IMR-90 (cell line): ENCODE measurements around the gene PRAME. TPM values are rescaled to one million over a fixed set of nuclear protein-coding genes. Genes with fewer than 3 reads are reported as not detected.

Experiments
- ATAC-seq: fragments of 200-7000 bp; cut with Tn5 transposase; 2 replicates; pipeline ENCODE4 v1.9.1; 2020; ENCODE audit warnings: low read depth, mild to moderate bottlenecking, moderate library complexity
- BruUV-seq: library from RNA; stranded (reverse); fragments of 400-500 nt; replicated peaks from 2 replicates; lab custom pipeline; 2021; lab: Mats Ljungman, UMichigan
- CTCF ChIA-PET: fragments of 300-600 bp; formaldehyde crosslinking; extraction: SDS; loops from one replicate; lab custom pipeline; 2021; ENCODE audit warnings: antibody characterized with exemption; lab: Yijun Ruan, JAX
- POLR2A ChIA-PET: fragments of 300-600 bp; sonication (Branson Sonifier 250); formaldehyde crosslinking; loops from one replicate; lab custom pipeline; 2022; ENCODE audit warnings: antibody characterized with exemption; ENCODE audit not compliant: unreplicated experiment; lab: Charles Lee
- DNase-seq: peaks from one replicate; pipeline ENCODE4 v3.0.0; 2013
- H2AFZ ChIP-seq: replicated peaks from 2 replicates; pipeline ENCODE3; 2013; ENCODE audit warnings: low read length, mild to moderate bottlenecking; ENCODE audit not compliant: poor library complexity
- H2AK5ac ChIP-seq: 2 replicates; pipeline ENCODE4 v1.6.1; 2013; ENCODE audit warnings: low read depth, low read length, inconsistent platforms
- H2AK9ac ChIP-seq: replicated peaks from 2 replicates; pipeline ENCODE3; 2013; ENCODE audit warnings: mild to moderate bottlenecking, low read depth, low read length, moderate library complexity; ENCODE audit not compliant: poor library complexity
- H2BK120ac ChIP-seq: 2 replicates; pipeline ENCODE4 v1.6.1; 2013; ENCODE audit warnings: low read depth, low read length, inconsistent platforms
- H2BK15ac ChIP-seq: 3 replicates; pipeline ENCODE4 v1.6.1; 2013; ENCODE audit warnings: low read depth, low read length, inconsistent platforms
- H2BK20ac ChIP-seq: 2 replicates; pipeline ENCODE4 v1.6.1; 2013; ENCODE audit warnings: low read depth, mild to moderate bottlenecking, inconsistent platforms, low read length, moderate library complexity
- H2BK5ac ChIP-seq: 2 replicates; pipeline ENCODE4 v1.6.1; 2013; ENCODE audit warnings: mild to moderate bottlenecking, low read depth, low read length, inconsistent platforms; ENCODE audit not compliant: poor library complexity, severe bottlenecking
- H3K14ac ChIP-seq: replicated peaks from 2 replicates; pipeline ENCODE4 v1.6.1; 2013; ENCODE audit warnings: low read depth, low read length, inconsistent platforms
- H3K18ac ChIP-seq: 2 replicates; pipeline ENCODE4 v1.6.1; 2013; ENCODE audit warnings: low read depth, low read length, control low read depth
- H3K23ac ChIP-seq: 2 replicates; pipeline ENCODE4 v1.6.1; 2013; ENCODE audit warnings: low read depth, low read length, inconsistent platforms
- H3K27ac ChIP-seq: 2 replicates; pipeline ENCODE4 v1.5.1; 2013; ENCODE audit warnings: mild to moderate bottlenecking, control low read depth, low read length; ENCODE audit not compliant: insufficient read depth
- H3K27me3 ChIP-seq: 2 replicates; pipeline ENCODE4 v1.6.1; 2013; ENCODE audit warnings: low read length; ENCODE audit not compliant: control insufficient read depth, insufficient read depth
- H3K36me3 ChIP-seq: 2 replicates; pipeline ENCODE4 v1.6.1; 2013; ENCODE audit warnings: low read length, mixed read lengths; ENCODE audit not compliant: control insufficient read depth, insufficient read depth
- H3K4ac ChIP-seq: 2 replicates; pipeline ENCODE4 v1.6.1; 2013; ENCODE audit warnings: low read depth, low read length, inconsistent platforms
- H3K4me1 ChIP-seq: 2 replicates; pipeline ENCODE4 v1.6.1; 2013; ENCODE audit warnings: low read length, mixed read lengths; ENCODE audit not compliant: control insufficient read depth, insufficient read depth
- H3K4me2 ChIP-seq: 2 replicates; pipeline ENCODE4 v1.6.1; 2013; ENCODE audit warnings: low read depth, mild to moderate bottlenecking, control low read depth, low read length, moderate library complexity
- H3K4me3 ChIP-seq: 2 replicates; pipeline ENCODE4 v1.5.1; 2013; ENCODE audit warnings: low read depth, mild to moderate bottlenecking, control low read depth, low read length, moderate library complexity; ENCODE audit not compliant: insufficient read depth
- H3K56ac ChIP-seq: 2 replicates; pipeline ENCODE4 v1.6.1; 2013; ENCODE audit warnings: low read length, inconsistent platforms; ENCODE audit not compliant: insufficient read depth; ENCODE audit errors: extremely low read depth
- H3K79me1 ChIP-seq, 2 experiments: 2 replicates each; pipeline ENCODE4 v1.6.1; 2013; ENCODE audit warnings: low read length in 2 of 2, inconsistent platforms in 1 of 2, low read depth in 1 of 2
- H3K9ac ChIP-seq: 2 replicates; pipeline ENCODE4 v1.6.1; 2013; ENCODE audit warnings: low read depth, low read length, control low read depth
- H3K9me1 ChIP-seq: 2 replicates; pipeline ENCODE4 v1.6.1; 2013; ENCODE audit warnings: low read length, inconsistent platforms; ENCODE audit not compliant: insufficient read depth
- H3K9me3 ChIP-seq: 2 replicates; pipeline ENCODE4 v1.6.1; 2013; ENCODE audit warnings: low read length; ENCODE audit not compliant: control insufficient read depth, insufficient read depth
- H4K20me1 ChIP-seq: 2 replicates; pipeline ENCODE4 v1.6.1; 2013; ENCODE audit warnings: low read length, inconsistent platforms; ENCODE audit not compliant: insufficient read depth
- H4K5ac ChIP-seq: 2 replicates; pipeline ENCODE4 v1.6.1; 2013; ENCODE audit warnings: mild to moderate bottlenecking, low read depth, low read length, control low read depth
- H4K8ac ChIP-seq, 2 experiments: 2 replicates each; pipeline ENCODE4 v1.6.1; 2013; ENCODE audit warnings: low read depth in 2 of 2, low read length in 2 of 2, control low read depth in 1 of 2, inconsistent platforms in 1 of 2
- H4K91ac ChIP-seq: 2 replicates; pipeline ENCODE4 v1.6.1; 2013; ENCODE audit warnings: low read depth, low read length, inconsistent platforms; ENCODE audit not compliant: insufficient read depth
- CEBPB ChIP-seq: IDR thresholded peaks from 2 replicates; pipeline ENCODE4 v1.6.1; 2012; ENCODE audit warnings: low read depth, low read length, improper control_type of control experiment
- CHD1 ChIP-seq: IDR thresholded peaks from 2 replicates; pipeline ENCODE4 v1.6.1; 2012; ENCODE audit warnings: low read depth, low read length, improper control_type of control experiment
- FOS ChIP-seq: fragments of 150-350 bp; IDR thresholded peaks from 2 replicates; pipeline ENCODE4 v1.6.1; 2016; ENCODE audit warnings: low read depth, low read length
- MXI1 ChIP-seq: IDR thresholded peaks from 2 replicates; pipeline ENCODE4 v1.6.1; 2012; ENCODE audit warnings: low read depth, mild to moderate bottlenecking, low read length, moderate library complexity, borderline replicate concordance
- NFE2L2 ChIP-seq: fragments of 150-350 bp; IDR thresholded peaks from 2 replicates; pipeline ENCODE4 v1.6.1; 2016; ENCODE audit warnings: low read depth, mild to moderate bottlenecking, low read length
- RAD21 ChIP-seq: IDR thresholded peaks from 2 replicates; pipeline ENCODE4 v1.6.1; 2012; ENCODE audit warnings: low read length, improper control_type of control experiment
- RCOR1 ChIP-seq: IDR thresholded peaks from 2 replicates; pipeline ENCODE4 v1.6.1; 2012; ENCODE audit warnings: mild to moderate bottlenecking, low read length, improper control_type of control experiment; ENCODE audit not compliant: insufficient replicate concordance
- WGBS, 2 experiments: methylation state at CpG; one replicate each; pipeline versions ENCODE4 v1.1.5 to v1.1.7; 2013; ENCODE audit warnings: missing lambda C conversion rate in 2 of 2; ENCODE audit not compliant: insufficient read length in 1 of 2; ENCODE audit errors: extremely low coverage in 2 of 2; 5-methylcytosine and 5-hydroxymethylcytosine counted together
- dilution Hi-C: fragments of 300-500 bp; cut with HindIII; formaldehyde crosslinking; loops from one replicate; pipeline ENCODE4 v1.14.3; 2018; ENCODE audit warnings: low sequenced_read_pairs; ENCODE audit not compliant: unreplicated experiment
- in situ Hi-C: fragments of 300-500 bp; cut with MboI; formaldehyde crosslinking; loops from 3 replicates; pipeline ENCODE4 v1.14.3; 2019; ENCODE audit warnings: low sequenced_read_pairs, inconsistent platforms, mixed read lengths
- intact Hi-C: fragments of 100-400 bp; cut with micrococcal nuclease; formaldehyde crosslinking; loops from 2 replicates; pipeline ENCODE4 v1.10.0; 2022
- polyA plus RNA-seq, 3 experiments: library from polyadenylated mRNA; depleted of rRNA; stranded (reverse); fragments of >200 nt; gene quantifications; 2 replicates each; pipeline ENCODE4 v1.2.3, GENCODE V29; 2012; ENCODE audit warnings: low replicate concordance in 1 of 3
- total RNA-seq: library from RNA; depleted of rRNA; stranded (reverse); fragments of >200 nt; gene quantifications from 2 replicates; pipeline ENCODE4 v1.2.3, GENCODE V29; 2012
- TF ChIP-seq, protein P1 (sequence below): fragments of 150-350 bp; IDR thresholded peaks from 2 replicates; pipeline ENCODE4 v1.6.1; 2017; ENCODE audit warnings: mild to moderate bottlenecking, antibody characterized with exemption, low read length, low read depth

The PRAME gene
- total and polyA plus RNA-seq, 2 of the 4 experiments (the other 2 are of a cell fraction) = not detected

DNA sequence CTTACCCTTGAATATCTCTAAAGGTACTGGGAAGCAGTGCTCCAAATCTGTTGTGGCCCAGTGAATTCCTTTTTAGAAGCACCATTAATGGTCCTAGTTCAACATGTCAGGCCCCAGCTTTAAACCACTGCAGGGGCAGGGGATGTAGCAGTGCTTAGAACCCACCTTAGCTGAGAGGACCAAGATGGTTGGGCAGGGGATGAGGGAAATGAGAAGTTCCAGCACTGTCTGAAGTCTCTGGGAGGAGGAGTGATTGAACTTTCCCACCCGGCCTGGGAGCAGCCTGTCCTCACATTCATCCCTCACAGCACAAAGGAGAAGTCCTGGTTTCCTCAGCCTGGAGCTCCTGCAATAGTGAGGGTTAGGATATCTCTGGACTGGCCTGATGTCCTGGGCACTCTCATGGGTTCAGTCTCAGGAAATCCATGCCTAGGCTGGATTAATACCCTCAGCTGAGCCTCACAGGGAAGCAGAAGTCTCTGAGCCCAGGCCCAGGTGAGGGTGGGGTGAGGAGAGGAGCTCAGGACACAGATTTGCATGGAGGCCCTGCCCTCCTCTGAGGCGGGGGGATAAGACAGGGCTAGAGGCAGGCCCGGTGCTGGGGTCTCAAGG is 28.6 kb upstream of the PRAME start:
- Histone ChIP-seq H3K9me3 (no peaks in the 10 kb centered on the region), H2AK9ac (no peak overlapping the region), H3K4me2 (no peak overlapping the region), H3K79me1 (no peaks in the 10 kb centered on the region), H3K56ac (no peak overlapping the region), H3K4me1 (no peaks in the 10 kb centered on the region), H3K23ac (no peak overlapping the region), H4K5ac (no peak overlapping the region), H3K36me3 (no peaks in the 10 kb centered on the region), H3K14ac (no peak overlapping the region), H3K27ac (no peak overlapping the region), H3K4ac (no peak overlapping the region), H2BK5ac (no peak overlapping the region), H4K20me1 (no peaks in the 10 kb centered on the region), H3K4me3 (no peak overlapping the region), H4K8ac (no peak overlapping the region), H2AFZ (no peak overlapping the region), H3K9me1 (no peaks in the 10 kb centered on the region), H2AK5ac (no peak overlapping the region), H2BK15ac (no peak overlapping the region), H4K91ac (no peak overlapping the region), H3K27me3 (peaks cover 10% of the 10 kb centered on the region), H3K18ac (no peak overlapping the region), H2BK20ac (no peak overlapping the region), H3K9ac (no peak overlapping the region), H2BK120ac (no peak overlapping the region)
- BruUV-seq = no TSS peak
- intact Hi-C loops (loop anchor here (2.0 to 5.0 kb wide), 3 partner anchors 99 to 370 kb away; no protein-coding TSS in a partner anchor), dilution Hi-C loops (no loop called here), in situ Hi-C loops (no loop called here)
- ChIA-PET CTCF (interaction anchor here (0.6 to 6.3 kb wide), 6 partner anchors 10 to 842 kb away, joined by 3 to 51 read pairs (median 4); no protein-coding TSS in a partner anchor), POLR2A (no interaction called here)
- no peak for TF ChIP-seq CEBPB
- TF ChIP-seq NFE2L2 = no peak
- no peak for TF ChIP-seq RAD21
- no peak for TF ChIP-seq FOS
- no peak for TF ChIP-seq RCOR1
- TF ChIP-seq CHD1 = no peak
- TF ChIP-seq MXI1 = no peak
- TF ChIP-seq, protein P1, sequence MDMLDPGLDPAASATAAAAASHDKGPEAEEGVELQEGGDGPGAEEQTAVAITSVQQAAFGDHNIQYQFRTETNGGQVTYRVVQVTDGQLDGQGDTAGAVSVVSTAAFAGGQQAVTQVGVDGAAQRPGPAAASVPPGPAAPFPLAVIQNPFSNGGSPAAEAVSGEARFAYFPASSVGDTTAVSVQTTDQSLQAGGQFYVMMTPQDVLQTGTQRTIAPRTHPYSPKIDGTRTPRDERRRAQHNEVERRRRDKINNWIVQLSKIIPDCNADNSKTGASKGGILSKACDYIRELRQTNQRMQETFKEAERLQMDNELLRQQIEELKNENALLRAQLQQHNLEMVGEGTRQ = no peak
- WGBS, 2 experiments = no CpG with 5 or more reads among the region's 3 CpGs
- ATAC-seq = no peak
- no peak for DNase-seq
